Kidney (tissue), 14 donors: ENCODE data around the gene PPP2R2D. TPM values are rescaled to one million over a fixed set of nuclear protein-coding genes. Genes with fewer than 3 reads are reported as not detected.
A peak's percentile ranks its signal among the peaks of the same experiment; 100 is the strongest.

Source experiments
- DNase-seq, 5 donors: peaks; one replicate each; pipeline ENCODE4 v3.0.0-alpha.2; 2013 to 2020
- FAIRE-seq: peaks from 2 replicates; lab custom pipeline; 2012; peaks lifted over from hg19 to GRCh38; lab: Jason Lieb, UNC
- H3K27ac ChIP-seq, 2 donors: one replicate each; pipeline ENCODE4 v1.7.0; 2013; ENCODE audit warnings: low read depth in 2 of 2, low read length in 2 of 2, inconsistent platforms in 1 of 2
- H3K27me3 ChIP-seq: one replicate; pipeline ENCODE4 v1.7.1; 2013; ENCODE audit warnings: low read length, inconsistent platforms; ENCODE audit not compliant: control insufficient read depth, insufficient read depth
- H3K36me3 ChIP-seq, 3 donors: one replicate each; pipeline versions ENCODE4 v1.7.0 to v1.7.1; 2013; ENCODE audit warnings: low read length in 3 of 3, control low read depth in 1 of 3, inconsistent platforms in 1 of 3; ENCODE audit not compliant: insufficient read depth in 3 of 3, control insufficient read depth in 2 of 3
- H3K4me1 ChIP-seq, 3 donors: one replicate each; pipeline versions ENCODE4 v1.7.0 to v1.7.1; 2013; ENCODE audit warnings: low read length in 3 of 3, inconsistent platforms in 1 of 3, low read depth in 1 of 3; ENCODE audit not compliant: control insufficient read depth in 2 of 3, insufficient read depth in 2 of 3
- H3K4me3 ChIP-seq, 3 donors: one replicate each; pipeline versions ENCODE4 v1.7.0 to v1.8.1; 2013; ENCODE audit warnings: low read length in 3 of 3, control low read depth in 1 of 3, inconsistent platforms in 1 of 3
- H3K9ac ChIP-seq, 3 donors: one replicate each; pipeline versions ENCODE4 v1.7.0 to v1.7.1; 2013; ENCODE audit warnings: low read length in 3 of 3, control low read depth in 1 of 3, inconsistent platforms in 1 of 3
- H3K9me3 ChIP-seq, 3 donors: one replicate each; pipeline versions ENCODE4 v1.7.0 to v1.7.1; 2013; ENCODE audit warnings: low read length in 3 of 3, control low read depth in 1 of 3, inconsistent platforms in 1 of 3; ENCODE audit not compliant: control insufficient read depth in 2 of 3, insufficient read depth in 1 of 3
- intact Hi-C: fragments of 100-400 bp; cut with DNase I; formaldehyde crosslinking; loops from one replicate; pipeline ENCODE4 v1.11.1; 2022
- polyA plus RNA-seq: library from polyadenylated mRNA; stranded (reverse); fragments of 350-450 nt; fragmentation: Illumina TruSeq; extraction: RNeasy Lipid Tissue Mini Kit (QIAGEN cat#74804); gene quantifications from one replicate; pipeline ENCODE4 v1.2.3, GENCODE V29; 2014; ENCODE audit warnings: low read depth, low replicate concordance; ENCODE audit not compliant: insufficient read depth
- total RNA-seq: library from RNA; stranded (reverse); fragmentation: NEBNext Ultra II Directional; extraction: Animal tissue kit (Norgen Biotek cat#: 25700); gene quantifications from one replicate; pipeline ENCODE4 v1.2.1, GENCODE V29; 2021
- TF ChIP-seq, protein P1 (sequence below): IDR thresholded peaks from 3 replicates; pipeline ENCODE4 v1.5.1; 2012; ENCODE audit warnings: mild to moderate bottlenecking, moderate library complexity, borderline replicate concordance; ENCODE audit not compliant: insufficient read depth; ENCODE audit errors: extremely low read depth
- donor health status: control.
- donor health status: control.
- donor health status: control.
- donor health status: control.
- donor health status: control.
- donor health status: DM: yes; HTN: yes; CAD: no.
- donor health status: Normal renal cell carcinoma (clear cell type).

Gene PPP2R2D
- total and polyA plus RNA-seq, 2 donors from 2014 or later = 28.3 to 34.8 TPM

DNA sequence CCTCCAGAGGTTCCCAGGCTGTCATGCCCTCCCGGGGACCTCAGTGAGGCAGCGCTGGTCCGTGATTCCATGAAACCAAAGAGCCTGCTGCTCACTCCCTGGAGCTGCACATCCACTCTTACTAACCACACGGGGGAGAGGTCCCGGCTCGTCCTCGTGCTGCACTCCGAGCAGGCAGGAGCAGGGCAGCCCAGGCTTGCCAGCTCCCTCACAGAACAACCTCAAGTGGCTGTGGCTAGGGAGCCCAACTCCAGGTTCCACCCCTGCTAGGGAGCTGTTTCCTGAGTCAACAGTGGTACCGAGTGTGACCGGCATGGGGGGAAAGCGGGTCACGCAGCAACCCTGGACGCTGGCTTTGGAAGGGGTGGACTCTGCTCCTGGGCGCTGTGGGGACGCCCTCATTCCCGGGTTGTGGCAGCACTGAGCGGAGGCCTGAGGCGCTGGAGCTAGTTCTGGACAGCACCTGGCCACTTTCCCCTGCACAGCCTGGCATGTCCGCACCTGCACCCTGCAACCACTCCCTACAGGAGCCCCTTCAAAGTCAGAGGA is 27.9 kb upstream of the PPP2R2D start:
- no peak for FAIRE-seq
- intact Hi-C loops = no loop called here
- Histone ChIP-seq H3K9ac (no peak overlapping the region), H3K36me3 (no peaks in the 10 kb centered on the region), H3K27me3 (no peaks in the 10 kb centered on the region), H3K27ac (no peak overlapping the region), H3K4me1 (no peaks in the 10 kb centered on the region), H3K9me3 (no peaks in the 10 kb centered on the region), H3K4me3 (no peak overlapping the region)
- TF ChIP-seq, protein P1, sequence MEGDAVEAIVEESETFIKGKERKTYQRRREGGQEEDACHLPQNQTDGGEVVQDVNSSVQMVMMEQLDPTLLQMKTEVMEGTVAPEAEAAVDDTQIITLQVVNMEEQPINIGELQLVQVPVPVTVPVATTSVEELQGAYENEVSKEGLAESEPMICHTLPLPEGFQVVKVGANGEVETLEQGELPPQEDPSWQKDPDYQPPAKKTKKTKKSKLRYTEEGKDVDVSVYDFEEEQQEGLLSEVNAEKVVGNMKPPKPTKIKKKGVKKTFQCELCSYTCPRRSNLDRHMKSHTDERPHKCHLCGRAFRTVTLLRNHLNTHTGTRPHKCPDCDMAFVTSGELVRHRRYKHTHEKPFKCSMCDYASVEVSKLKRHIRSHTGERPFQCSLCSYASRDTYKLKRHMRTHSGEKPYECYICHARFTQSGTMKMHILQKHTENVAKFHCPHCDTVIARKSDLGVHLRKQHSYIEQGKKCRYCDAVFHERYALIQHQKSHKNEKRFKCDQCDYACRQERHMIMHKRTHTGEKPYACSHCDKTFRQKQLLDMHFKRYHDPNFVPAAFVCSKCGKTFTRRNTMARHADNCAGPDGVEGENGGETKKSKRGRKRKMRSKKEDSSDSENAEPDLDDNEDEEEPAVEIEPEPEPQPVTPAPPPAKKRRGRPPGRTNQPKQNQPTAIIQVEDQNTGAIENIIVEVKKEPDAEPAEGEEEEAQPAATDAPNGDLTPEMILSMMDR = no peak
- peak in 2 of 5 donors; percentile 31 to 69 for DNase-seq

DNA sequence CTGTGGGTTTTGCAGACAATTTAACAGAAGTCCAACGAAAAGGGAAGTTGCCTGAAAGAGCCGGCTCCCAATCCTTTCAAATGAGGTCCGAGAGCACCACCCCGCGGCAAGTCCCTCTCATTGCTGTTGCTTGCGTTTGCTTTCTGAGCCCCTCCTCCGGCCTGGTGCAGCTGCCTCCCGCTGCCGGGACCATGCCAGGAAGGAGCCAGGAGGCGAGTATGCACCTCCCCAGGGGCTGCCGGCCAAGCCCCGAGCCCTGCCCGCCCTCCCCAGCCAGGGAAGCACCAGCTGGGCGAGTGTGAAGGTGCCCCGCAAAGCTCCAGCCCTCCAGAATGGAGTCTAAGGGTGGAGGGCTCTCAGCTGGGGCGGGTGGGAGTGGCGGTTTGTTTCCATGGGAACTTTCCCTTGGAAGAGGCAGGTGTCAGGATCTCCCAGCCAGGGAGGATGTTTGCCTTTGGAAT is 25.8 kb upstream of the PPP2R2D start:
- H3K9me3 ChIP-seq = no peaks in the 10 kb centered on the region
- no peak overlapping the region for H3K9ac ChIP-seq
- peak; percentile 84 to 95 (median 93) for DNase-seq
- no peaks in the 10 kb centered on the region for H3K36me3 ChIP-seq
- no peaks in the 10 kb centered on the region for H3K27me3 ChIP-seq
- H3K4me1 ChIP-seq = no peaks in the 10 kb centered on the region
- no peak for FAIRE-seq
- intact Hi-C loops = no loop called here
- TF ChIP-seq, protein P1 = peak; percentile 66
- no peak overlapping the region for H3K27ac ChIP-seq
- no peak overlapping the region for H3K4me3 ChIP-seq

DNA sequence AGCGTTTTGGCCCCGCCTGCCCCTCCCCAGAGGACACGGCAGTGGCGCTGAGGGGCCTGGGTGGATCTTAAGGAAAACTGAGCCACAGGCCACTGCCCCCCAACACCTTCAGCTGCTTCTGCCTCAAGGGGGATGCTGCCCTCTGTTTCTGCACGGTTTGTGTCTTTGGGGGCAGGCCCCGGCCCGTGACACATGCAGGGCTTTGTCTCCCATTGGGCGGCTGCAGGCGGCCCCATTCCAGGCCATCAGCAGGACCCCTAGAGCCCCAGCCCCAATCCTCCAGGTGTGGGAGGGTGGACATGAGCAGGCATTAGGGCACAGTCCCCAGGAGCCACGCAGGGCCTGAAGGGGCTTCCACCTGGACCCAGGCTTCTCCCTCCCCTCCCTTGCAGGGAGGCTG is 25.3 kb upstream of the PPP2R2D start:
- no peak overlapping the region for H3K9ac ChIP-seq
- no peaks in the 10 kb centered on the region for H3K4me1 ChIP-seq
- H3K4me3 ChIP-seq = no peak overlapping the region
- no peak overlapping the region for H3K27ac ChIP-seq
- no peaks in the 10 kb centered on the region for H3K9me3 ChIP-seq
- TF ChIP-seq, protein P1 = no peak
- intact Hi-C loops = no loop called here
- no peaks in the 10 kb centered on the region for H3K36me3 ChIP-seq
- FAIRE-seq (no peak), DNase-seq (peak in 1 of 5 donors; percentile 71)
- no peaks in the 10 kb centered on the region for H3K27me3 ChIP-seq

DNA sequence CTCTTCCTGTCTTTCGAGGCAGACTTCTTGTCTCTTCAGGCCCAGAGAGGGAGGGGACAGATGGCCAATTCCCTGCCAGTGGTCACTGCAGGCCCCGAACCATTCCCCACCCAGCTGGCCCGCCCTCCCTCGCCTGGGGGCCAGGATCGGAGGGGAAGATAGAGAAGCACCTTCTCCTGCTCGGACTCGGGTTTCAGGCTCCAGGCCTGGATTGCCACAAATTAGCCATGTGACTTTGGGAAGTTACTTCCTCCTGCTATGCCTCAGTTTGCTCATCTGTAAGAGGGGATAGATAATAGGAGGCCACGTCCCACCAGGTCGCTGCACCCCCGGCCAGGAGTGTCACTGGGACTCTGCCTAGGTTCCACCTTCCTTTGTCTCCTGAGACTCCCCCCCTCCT is 24.8 kb upstream of the PPP2R2D start:
- TF ChIP-seq, protein P1 = no peak
- no peaks in the 10 kb centered on the region for H3K27me3 ChIP-seq
- intact Hi-C loops = no loop called here
- DNase-seq = peak in 1 of 5 donors; percentile 49
- FAIRE-seq = no peak
- H3K9ac ChIP-seq = no peak overlapping the region
- H3K4me1 ChIP-seq = no peaks in the 10 kb centered on the region
- no peak overlapping the region for H3K4me3 ChIP-seq
- no peaks in the 10 kb centered on the region for H3K9me3 ChIP-seq
- no peaks in the 10 kb centered on the region for H3K36me3 ChIP-seq
- no peak overlapping the region for H3K27ac ChIP-seq
